Upper lobe of right lung (tissue), 1 donor: Measurements from ENCODE around the gene MUC21. TPM values are rescaled to one million over a fixed set of nuclear protein-coding genes. Genes with fewer than 3 reads are reported as not detected.

Experiments
- ATAC-seq: fragments of 200-7000 bp; cut with Tn5 transposase; one replicate; pipeline ENCODE4 v1.9.1; 2020; ENCODE audit warnings: mild to moderate bottlenecking, moderate library complexity
- DNase-seq: peaks from one replicate; pipeline ENCODE4 v3.0.0-alpha.2; 2020
- H3K27ac ChIP-seq: fragments of 200-600 bp; one replicate; pipeline ENCODE4 v1.8.0; 2022
- H3K27me3 ChIP-seq: fragments of 200-600 bp; one replicate; pipeline ENCODE4 v1.8.0; 2022; ENCODE audit warnings: mild to moderate bottlenecking
- H3K36me3 ChIP-seq: fragments of 200-600 bp; one replicate; pipeline ENCODE4 v1.8.0; 2022
- H3K4me1 ChIP-seq: fragments of 200-600 bp; one replicate; pipeline ENCODE4 v1.8.0; 2022
- H3K4me3 ChIP-seq: fragments of 200-600 bp; one replicate; pipeline ENCODE4 v1.8.0; 2022; ENCODE audit warnings: mild to moderate bottlenecking
- H3K9me3 ChIP-seq: fragments of 200-600 bp; one replicate; pipeline ENCODE4 v1.8.0; 2022
- CTCF ChIP-seq: fragments of 200-600 bp; IDR thresholded peaks from one replicate; pipeline ENCODE4 v1.8.0; 2022; ENCODE audit warnings: antibody characterized with exemption
- intact Hi-C: fragments of 100-400 bp; cut with DNase I; formaldehyde crosslinking; loops from one replicate; pipeline ENCODE4 v1.11.0; 2022
- total RNA-seq: library from RNA; stranded (reverse); fragmentation: NEBNext Ultra II Directional; extraction: Animal tissue kit (Norgen Biotek cat#: 25700); gene quantifications from one replicate; pipeline ENCODE4 v1.2.1, GENCODE V29; 2021
- donor health status: DM: no; HTN: yes; CAD: no; lungs with severe emphysema.

MUC21 gene
- total RNA-seq, 1 donor from 2014 or later, result 1.1 TPM

- intact Hi-C loops, result no loop called here
- H3K4me3 ChIP-seq, result no peak overlapping the region
- no peaks in the 10 kb centered on the region for H3K9me3 ChIP-seq
- H3K27ac ChIP-seq, result no peak overlapping the region
- peaks cover 6% of the 10 kb centered on the region for H3K4me1 ChIP-seq
- no peaks in the 10 kb centered on the region for H3K36me3 ChIP-seq
- H3K27me3 ChIP-seq, result no peaks in the 10 kb centered on the region
- ATAC-seq (no peak), DNase-seq (no peak)
- no peak for TF ChIP-seq CTCF
Measured at GRCh38 chr6:31038559-31038958, 55.0 kb downstream of the MUC21 start.

Other genes starting within 250 kb of the MUC21 start
- gene FLOT1, start 241.0 kb upstream of the MUC21 start, total RNA-seq, result 175 TPM
- gene IER3, start 239.2 kb upstream of the MUC21 start, total RNA-seq, result 35.4 TPM
- gene DDR1, start 99.2 kb upstream of the MUC21 start, total RNA-seq, result 102 TPM
- gene GTF2H4, start 75.5 kb upstream of the MUC21 start, total RNA-seq, result 44.6 TPM
- 28.7 TPM for gene VARS2, start 69.5 kb upstream of the MUC21 start, total RNA-seq
- 369 TPM for gene SFTA2, start 51.5 kb upstream of the MUC21 start, total RNA-seq
- gene MUCL3, start 42.7 kb upstream of the MUC21 start, total RNA-seq, result 4.6 TPM
- gene MUC22, start 26.8 kb downstream of the MUC21 start, total RNA-seq, result not detected
- not detected for gene C6orf15, start 128.9 kb downstream of the MUC21 start, total RNA-seq
- gene PSORS1C1, start 131.1 kb downstream of the MUC21 start, total RNA-seq, result 8.2 TPM
- gene CDSN, start 136.7 kb downstream of the MUC21 start, total RNA-seq, result not detected
- not detected for gene PSORS1C2, start 155.3 kb downstream of the MUC21 start, total RNA-seq
- 12.5 TPM for gene CCHCR1, start 174.1 kb downstream of the MUC21 start, total RNA-seq
- 4.5 TPM for gene TCF19, start 174.9 kb downstream of the MUC21 start, total RNA-seq
- 2.8 TPM for gene POU5F1, start 187.0 kb downstream of the MUC21 start, total RNA-seq